Esophagus squamous epithelium (tissue), 4 donors: ENCODE results near the gene ARSA.

ENCODE experiments used
- POLR2A ChIP-seq, 4 donors: fragments of 450-650 bp; IDR thresholded peaks; one replicate each; pipeline ENCODE4 v1.6.1; 2017; ENCODE audit warnings: antibody characterized with exemption in 4 of 4, mild to moderate bottlenecking in 4 of 4, moderate library complexity in 3 of 4
- TF ChIP-seq, protein P1 (sequence below), 6 experiments: fragments of 450-650 bp in 4 of 6; fragments of 200-600 bp in 2 of 6; sonication (generic) in 2 of 6; IDR thresholded peaks; one replicate each; pipeline ENCODE4 v1.5.1; 2016 to 2019; ENCODE audit warnings: antibody characterized with exemption in 6 of 6, mild to moderate bottlenecking in 4 of 6, moderate library complexity in 4 of 6

GRCh38 chr22:50665212-50665611, 37.3 kb upstream of the ARSA start:
- TF ChIP-seq, protein P1, sequence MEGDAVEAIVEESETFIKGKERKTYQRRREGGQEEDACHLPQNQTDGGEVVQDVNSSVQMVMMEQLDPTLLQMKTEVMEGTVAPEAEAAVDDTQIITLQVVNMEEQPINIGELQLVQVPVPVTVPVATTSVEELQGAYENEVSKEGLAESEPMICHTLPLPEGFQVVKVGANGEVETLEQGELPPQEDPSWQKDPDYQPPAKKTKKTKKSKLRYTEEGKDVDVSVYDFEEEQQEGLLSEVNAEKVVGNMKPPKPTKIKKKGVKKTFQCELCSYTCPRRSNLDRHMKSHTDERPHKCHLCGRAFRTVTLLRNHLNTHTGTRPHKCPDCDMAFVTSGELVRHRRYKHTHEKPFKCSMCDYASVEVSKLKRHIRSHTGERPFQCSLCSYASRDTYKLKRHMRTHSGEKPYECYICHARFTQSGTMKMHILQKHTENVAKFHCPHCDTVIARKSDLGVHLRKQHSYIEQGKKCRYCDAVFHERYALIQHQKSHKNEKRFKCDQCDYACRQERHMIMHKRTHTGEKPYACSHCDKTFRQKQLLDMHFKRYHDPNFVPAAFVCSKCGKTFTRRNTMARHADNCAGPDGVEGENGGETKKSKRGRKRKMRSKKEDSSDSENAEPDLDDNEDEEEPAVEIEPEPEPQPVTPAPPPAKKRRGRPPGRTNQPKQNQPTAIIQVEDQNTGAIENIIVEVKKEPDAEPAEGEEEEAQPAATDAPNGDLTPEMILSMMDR (IDR thresholded peaks at IDR 0.05), result no peak
- no peak for TF ChIP-seq POLR2A (IDR thresholded peaks at IDR 0.05)
